HepG2 (cell line): ENCODE results near the gene SS18L1. TPM values are rescaled to one million over a fixed set of nuclear protein-coding genes. Genes with fewer than 3 reads are reported as not detected.
A peak's percentile ranks its signal among the peaks of the same experiment; 100 is the strongest.

Experiments
- CEBPZ ChIP-seq: IDR thresholded peaks from 2 replicates; pipeline ENCODE4 v1.6.1; 2012; ENCODE audit warnings: low read length, improper control_type of control experiment
- EP300 ChIP-seq, 3 experiments: sonication (generic) in 1 of 3; formaldehyde crosslinking in 1 of 3; IDR thresholded peaks; 2 replicates each; pipeline versions ENCODE4 v1.5.1 to v1.6.1; 2011 to 2020; ENCODE audit warnings: low read depth in 2 of 3, low read length in 2 of 3, borderline replicate concordance in 1 of 3, improper control_type of control experiment in 1 of 3, mild to moderate bottlenecking in 1 of 3, missing genetic modification reagents in 1 of 3, moderate library complexity in 1 of 3
- FOSL2 ChIP-seq: sonication (generic); formaldehyde crosslinking; IDR thresholded peaks from 2 replicates; pipeline ENCODE4 v1.4.0; 2020; ENCODE audit warnings: missing genetic modification reagents
- GABPA ChIP-seq, 2 experiments: IDR thresholded peaks; 2 replicates each; pipeline ENCODE4 v1.6.1; 2011 to 2016; ENCODE audit warnings: low read depth in 2 of 2, low read length in 1 of 2, missing biosample characterization in 1 of 2, missing genetic modification characterization in 1 of 2
- GZF1 ChIP-seq: sonication (generic); formaldehyde crosslinking; IDR thresholded peaks from 2 replicates; pipeline ENCODE4 v1.5.1; 2020; ENCODE audit warnings: mild to moderate bottlenecking, missing genetic modification reagents
- NFRKB ChIP-seq: fragments of 450-650 bp; IDR thresholded peaks from 2 replicates; pipeline ENCODE4 v1.6.1; 2017
- SP2 ChIP-seq: sonication (generic); formaldehyde crosslinking; IDR thresholded peaks from 2 replicates; pipeline ENCODE4 v1.5.1; 2020; ENCODE audit warnings: mild to moderate bottlenecking, missing genetic modification reagents
- TAF15 ChIP-seq: fragments of 200-400 bp; formaldehyde crosslinking; IDR thresholded peaks from one replicate; pipeline ENCODE4 v1.6.1; 2018; ENCODE audit warnings: mild to moderate bottlenecking, low read depth, low read length; ENCODE audit not compliant: poor library complexity, severe bottlenecking
- ZNF18 ChIP-seq: sonication (generic); formaldehyde crosslinking; IDR thresholded peaks from 2 replicates; pipeline ENCODE4 v1.8.0; 2022; ENCODE audit warnings: mild to moderate bottlenecking, missing genetic modification reagents; ENCODE audit not compliant: insufficient replicate concordance
- ZNF678 ChIP-seq: sonication (generic); formaldehyde crosslinking; IDR thresholded peaks from 2 replicates; pipeline ENCODE4 v1.4.0; 2020; ENCODE audit warnings: mild to moderate bottlenecking, missing genetic modification reagents
- ZNF792 ChIP-seq: IDR thresholded peaks from 2 replicates; pipeline ENCODE4 v1.6.1; 2016
- polyA plus RNA-seq, 8 experiments: library from polyadenylated mRNA; depleted of rRNA in 3 of 8; stranded (reverse) in 7 of 8; unstranded in 1 of 8; fragments of >200 nt; fragmentation: Illumina TruSeq in 4 of 8; extraction: Trizol in 4 of 8; gene quantifications; 2 replicates each; pipeline versions ENCODE4 v1.2.1 to v1.2.3, GENCODE V29; 2011 to 2016; ENCODE audit warnings: low read depth in 4 of 8, missing spikeins in 1 of 8, mixed read lengths in 1 of 8; ENCODE audit not compliant: insufficient read depth in 1 of 8
- total RNA-seq, 5 experiments: library from RNA; depleted of rRNA; stranded (reverse); fragments of >200 nt; fragmentation: Illumina TruSeq; extraction: Trizol; gene quantifications; 2 replicates each; pipeline ENCODE4 v1.2.3, GENCODE V29; 2016; ENCODE audit warnings: low read depth in 1 of 5
- TF ChIP-seq, protein P1 (sequence below): sonication (generic); formaldehyde crosslinking; IDR thresholded peaks from 2 replicates; pipeline ENCODE4 v1.5.0; 2020; ENCODE audit warnings: mild to moderate bottlenecking, missing genetic modification reagents, moderate library complexity
- TF ChIP-seq, protein P2 (sequence below): sonication (generic); formaldehyde crosslinking; IDR thresholded peaks from 2 replicates; pipeline ENCODE4; 2020; ENCODE audit warnings: missing genetic modification reagents, mild to moderate bottlenecking, borderline replicate concordance

SS18L1 gene
- total and polyA plus RNA-seq, 2 of the 13 experiments (the other 11 are each of a cell fraction or from before 2014, with no cell fraction given) = 17.8 to 27.6 TPM

DNA sequence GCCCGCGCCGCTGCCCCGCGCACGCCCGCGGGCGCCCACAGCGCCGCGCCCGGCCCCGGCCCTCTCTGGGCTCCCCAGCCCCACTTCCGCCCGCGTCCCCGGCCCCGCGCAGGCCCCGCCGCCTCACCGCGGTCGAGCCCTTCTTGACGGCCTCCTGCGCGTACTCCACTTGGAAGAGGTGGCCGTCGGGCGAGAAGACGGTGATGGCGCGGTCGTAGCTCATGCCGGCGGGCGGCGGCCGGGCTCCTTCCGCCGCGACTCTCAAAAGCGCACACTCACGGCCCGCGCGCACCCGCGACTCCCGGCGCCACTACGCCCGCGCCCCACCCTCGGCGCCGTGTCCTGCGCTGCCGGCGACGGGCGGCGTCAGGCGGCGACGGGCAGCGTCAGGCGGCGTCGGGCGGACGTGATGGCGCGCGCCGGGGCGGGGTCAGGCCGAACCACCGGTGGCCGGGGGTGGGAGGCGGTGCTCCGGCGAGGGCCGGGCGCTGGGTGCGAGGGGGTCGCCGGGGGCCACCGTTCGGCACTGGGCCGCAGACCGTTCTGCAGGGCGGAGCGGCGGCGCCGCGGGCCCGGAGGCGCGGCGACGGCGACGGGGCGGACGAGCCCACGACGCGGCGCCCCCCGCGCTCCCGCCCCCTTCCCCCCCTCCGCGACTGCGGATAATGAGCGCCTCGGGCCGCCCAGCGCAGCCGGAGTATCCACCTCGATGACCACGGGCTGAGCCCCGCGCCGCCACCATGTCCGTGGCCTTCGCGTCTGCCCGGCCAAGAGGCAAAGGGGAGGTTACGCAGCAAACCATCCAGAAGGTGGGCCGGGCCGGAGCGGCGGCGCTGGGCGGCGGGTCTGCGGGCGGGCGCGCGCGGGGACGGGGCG, at the start of gene SS18L1, which contains the start of gene PSMA7 (continued):
- TF ChIP-seq ZNF678 (CRISPR knock-in tag) = no peak
- no peak for TF ChIP-seq TAF15
- no peak for TF ChIP-seq NFRKB
- peak; percentile 33; the same call in 1 of the 2 replicates for TF ChIP-seq GABPA (IDR thresholded peaks at IDR 0.05; ENCODE audit: low read depth, low read length)
- TF ChIP-seq GABPA (CRISPR knock-in tag; IDR thresholded peaks at IDR 0.05; ENCODE audit: low read depth) = no peak
- no peak; the same call in 1 of the 2 replicates for TF ChIP-seq SP2 (CRISPR knock-in tag)
- TF ChIP-seq, protein P1, sequence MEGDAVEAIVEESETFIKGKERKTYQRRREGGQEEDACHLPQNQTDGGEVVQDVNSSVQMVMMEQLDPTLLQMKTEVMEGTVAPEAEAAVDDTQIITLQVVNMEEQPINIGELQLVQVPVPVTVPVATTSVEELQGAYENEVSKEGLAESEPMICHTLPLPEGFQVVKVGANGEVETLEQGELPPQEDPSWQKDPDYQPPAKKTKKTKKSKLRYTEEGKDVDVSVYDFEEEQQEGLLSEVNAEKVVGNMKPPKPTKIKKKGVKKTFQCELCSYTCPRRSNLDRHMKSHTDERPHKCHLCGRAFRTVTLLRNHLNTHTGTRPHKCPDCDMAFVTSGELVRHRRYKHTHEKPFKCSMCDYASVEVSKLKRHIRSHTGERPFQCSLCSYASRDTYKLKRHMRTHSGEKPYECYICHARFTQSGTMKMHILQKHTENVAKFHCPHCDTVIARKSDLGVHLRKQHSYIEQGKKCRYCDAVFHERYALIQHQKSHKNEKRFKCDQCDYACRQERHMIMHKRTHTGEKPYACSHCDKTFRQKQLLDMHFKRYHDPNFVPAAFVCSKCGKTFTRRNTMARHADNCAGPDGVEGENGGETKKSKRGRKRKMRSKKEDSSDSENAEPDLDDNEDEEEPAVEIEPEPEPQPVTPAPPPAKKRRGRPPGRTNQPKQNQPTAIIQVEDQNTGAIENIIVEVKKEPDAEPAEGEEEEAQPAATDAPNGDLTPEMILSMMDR (CRISPR knock-in tag) = peak; percentile 22; the same call in 1 of the 2 replicates
- no peak for TF ChIP-seq EP300 (IDR thresholded peaks at IDR 0.05; ENCODE audit: low read depth in 2 of 2, low read length in 2 of 2)
- 0 out of 2 replicates have a peak, but pooled peaks have one; percentile 15 for TF ChIP-seq EP300 (CRISPR knock-in tag; IDR thresholded peaks at IDR 0.05; ENCODE audit: borderline replicate concordance)
- TF ChIP-seq, protein P2, sequence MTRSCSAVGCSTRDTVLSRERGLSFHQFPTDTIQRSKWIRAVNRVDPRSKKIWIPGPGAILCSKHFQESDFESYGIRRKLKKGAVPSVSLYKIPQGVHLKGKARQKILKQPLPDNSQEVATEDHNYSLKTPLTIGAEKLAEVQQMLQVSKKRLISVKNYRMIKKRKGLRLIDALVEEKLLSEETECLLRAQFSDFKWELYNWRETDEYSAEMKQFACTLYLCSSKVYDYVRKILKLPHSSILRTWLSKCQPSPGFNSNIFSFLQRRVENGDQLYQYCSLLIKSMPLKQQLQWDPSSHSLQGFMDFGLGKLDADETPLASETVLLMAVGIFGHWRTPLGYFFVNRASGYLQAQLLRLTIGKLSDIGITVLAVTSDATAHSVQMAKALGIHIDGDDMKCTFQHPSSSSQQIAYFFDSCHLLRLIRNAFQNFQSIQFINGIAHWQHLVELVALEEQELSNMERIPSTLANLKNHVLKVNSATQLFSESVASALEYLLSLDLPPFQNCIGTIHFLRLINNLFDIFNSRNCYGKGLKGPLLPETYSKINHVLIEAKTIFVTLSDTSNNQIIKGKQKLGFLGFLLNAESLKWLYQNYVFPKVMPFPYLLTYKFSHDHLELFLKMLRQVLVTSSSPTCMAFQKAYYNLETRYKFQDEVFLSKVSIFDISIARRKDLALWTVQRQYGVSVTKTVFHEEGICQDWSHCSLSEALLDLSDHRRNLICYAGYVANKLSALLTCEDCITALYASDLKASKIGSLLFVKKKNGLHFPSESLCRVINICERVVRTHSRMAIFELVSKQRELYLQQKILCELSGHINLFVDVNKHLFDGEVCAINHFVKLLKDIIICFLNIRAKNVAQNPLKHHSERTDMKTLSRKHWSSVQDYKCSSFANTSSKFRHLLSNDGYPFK (CRISPR knock-in tag) = no peak
- peak; percentile 26 for TF ChIP-seq FOSL2 (CRISPR knock-in tag)
- no peak for TF ChIP-seq GZF1 (CRISPR knock-in tag)
- TF ChIP-seq CEBPZ = no peak
- peak; percentile 74 for TF ChIP-seq ZNF792 (CRISPR knock-in tag)
- TF ChIP-seq ZNF18 (CRISPR knock-in tag) = no peak
